BLaER1 treated with 17β-estradiol and CSF1 and Interleukin-3, amounts not matched to agents 10 nM and 100 nM (cell line): ENCODE data around the gene TTF2.

Experiments
- H3K27ac ChIP-seq, 11 experiments: shearing (Covaris generic); formaldehyde crosslinking; 2 replicates each; pipeline ENCODE4 v1.8.1; 2022
- H3K27me3 ChIP-seq, 11 experiments: shearing (Covaris generic); formaldehyde crosslinking; 2 replicates each; pipeline ENCODE4 v1.8.1; 2022
- H3K36me3 ChIP-seq, 11 experiments: shearing (Covaris generic); formaldehyde crosslinking; 2 replicates each; pipeline ENCODE4 v1.8.1; 2022
- H3K4me1 ChIP-seq, 10 experiments: shearing (Covaris generic); formaldehyde crosslinking; 2 replicates each; pipeline ENCODE4 v1.8.1; 2022
- H3K4me2 ChIP-seq, 11 experiments: shearing (Covaris generic); formaldehyde crosslinking; 2 replicates each; pipeline ENCODE4 v1.8.1; 2022
- H3K4me3 ChIP-seq, 10 experiments: shearing (Covaris generic); formaldehyde crosslinking; 2 replicates each; pipeline ENCODE4 v1.8.1; 2022
- H3K9ac ChIP-seq, 11 experiments: shearing (Covaris generic); formaldehyde crosslinking; 2 replicates each; pipeline ENCODE4 v1.8.1; 2022
- H3K9me3 ChIP-seq, 11 experiments: shearing (Covaris generic); formaldehyde crosslinking; replicated peaks in 1 of 11; 2 replicates each; pipeline ENCODE4 v1.8.1; 2022
- H4K20me1 ChIP-seq, 11 experiments: shearing (Covaris generic); formaldehyde crosslinking; 2 replicates each; pipeline ENCODE4 v1.8.1; 2022
- Cebpa-rat ChIP-seq, 11 experiments: shearing (Covaris generic); IDR thresholded peaks; 2 replicates each; pipeline ENCODE4 v1.8.1; 2022

The TTF2 gene

DNA sequence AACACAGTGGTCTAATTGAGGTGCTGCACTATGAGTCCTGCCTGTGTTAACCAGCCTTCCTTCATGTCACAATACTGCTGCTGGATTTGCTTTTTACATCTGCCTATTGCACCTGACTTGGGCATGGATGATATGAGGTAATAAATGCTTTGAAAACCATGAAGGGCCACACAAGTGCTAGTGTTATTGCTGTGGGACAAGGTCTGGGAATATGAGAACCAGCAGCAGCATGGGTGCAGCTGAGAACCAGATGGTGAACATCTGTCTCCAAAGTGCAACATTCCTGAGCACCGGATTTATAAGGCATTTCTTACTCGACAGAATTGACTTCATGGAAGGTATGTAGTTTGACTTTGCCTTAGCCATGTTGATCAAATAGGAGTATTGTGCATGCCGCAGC is 44.9 kb downstream of the TTF2 start:
- Histone ChIP-seq H4K20me1 (no peaks in the 10 kb centered on the region), H3K27ac (no peak overlapping the region), H3K4me2 (no peak overlapping the region), H3K4me3 (no peak overlapping the region), H3K4me1 (no peaks in the 10 kb centered on the region), H3K9me3 (no peaks in the 10 kb centered on the region), H3K9ac (no peak overlapping the region), H3K27me3 (no peaks in the 10 kb centered on the region), H3K36me3 (peaks cover 46 to 81% (median 65%) of the 10 kb centered on the region in 11 experiments)
- TF ChIP-seq Cebpa-rat (IDR thresholded peaks at IDR 0.05), result no peak

DNA sequence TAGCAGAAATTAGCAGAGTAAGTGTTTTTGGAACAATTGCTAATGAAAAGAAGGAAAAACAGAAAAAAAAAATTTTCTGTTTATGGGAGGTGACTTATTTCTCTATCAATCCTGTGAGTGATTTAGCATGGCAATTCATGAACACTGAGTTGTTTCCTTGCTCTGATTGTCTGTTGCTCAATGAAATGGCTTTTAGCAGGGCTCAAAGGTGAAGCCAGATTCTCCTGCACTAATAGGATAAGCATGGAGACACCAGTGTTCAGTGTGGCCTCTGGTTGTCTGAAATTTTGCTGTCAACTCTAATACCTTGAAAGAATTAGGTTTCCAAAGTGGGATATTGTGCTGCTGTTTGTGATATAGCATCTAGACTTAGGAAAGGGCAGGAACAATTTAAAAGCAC is 45.6 kb downstream of the TTF2 start:
- H3K36me3 ChIP-seq, result peaks cover 39 to 73% (median 58%) of the 10 kb centered on the region in 11 experiments

DNA sequence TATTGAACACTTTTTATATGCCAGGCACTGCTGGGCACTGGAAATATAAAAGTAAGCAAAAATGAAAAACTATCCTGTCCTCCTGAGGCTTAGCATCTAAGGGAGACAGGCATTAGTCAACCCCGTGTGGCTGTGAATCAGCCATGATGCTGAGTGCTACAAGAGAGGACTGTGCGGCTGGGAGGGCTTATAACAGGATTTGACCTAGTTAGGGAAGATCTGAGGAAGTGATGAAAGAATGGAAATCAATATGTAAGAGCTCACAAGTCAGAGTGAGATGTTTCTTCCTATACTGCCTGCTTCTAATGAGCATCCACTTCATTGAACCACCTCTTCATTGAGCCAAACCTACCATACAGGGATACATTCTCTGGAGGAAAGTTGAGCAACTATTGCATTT is 46.4 kb downstream of the TTF2 start:
- Histone ChIP-seq H3K9me3 (no peaks in the 10 kb centered on the region), H4K20me1 (no peaks in the 10 kb centered on the region)

More for the DNA sequence above, 45.6 kb downstream of the TTF2 start:
- Histone ChIP-seq H3K9ac (no peak overlapping the region), H3K9me3 (no peaks in the 10 kb centered on the region), H4K20me1 (no peaks in the 10 kb centered on the region), H3K27ac (no peak overlapping the region), H3K4me2 (no peak overlapping the region), H3K4me3 (no peak overlapping the region), H3K27me3 (no peaks in the 10 kb centered on the region), H3K4me1 (peaks cover 0 to 5% (median 0%) of the 10 kb centered on the region in 10 experiments; a peak in 1 of 20 replicates)
- TF ChIP-seq Cebpa-rat (IDR thresholded peaks at IDR 0.05), result no peak

DNA sequence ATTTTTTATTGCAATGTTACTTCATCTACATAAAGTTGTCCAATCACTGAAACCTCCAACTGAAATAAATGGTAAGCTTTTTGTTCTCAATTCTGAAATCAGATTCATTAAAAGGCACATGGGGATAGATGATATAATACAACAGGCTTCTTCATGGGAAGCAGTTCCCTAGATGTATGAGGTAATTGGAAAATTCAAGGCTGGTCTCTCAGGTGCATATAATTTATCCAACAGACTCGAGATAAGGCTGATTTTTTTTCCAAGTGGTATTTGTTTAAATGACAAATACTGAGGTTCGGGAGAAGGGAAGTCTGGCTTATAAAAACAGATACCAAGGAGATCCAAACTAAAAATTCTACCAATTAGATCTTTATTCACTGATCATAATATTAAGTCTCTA is 47.2 kb downstream of the TTF2 start:
- Histone ChIP-seq H4K20me1 (no peaks in the 10 kb centered on the region), H3K4me1 (peaks cover 0 to 6% (median 0%) of the 10 kb centered on the region in 10 experiments; a peak in 1 of 20 replicates), H3K4me2 (no peak overlapping the region), H3K27ac (no peak overlapping the region), H3K9ac (no peak overlapping the region), H3K27me3 (no peaks in the 10 kb centered on the region), H3K4me3 (no peak overlapping the region), H3K36me3 (peaks cover 26 to 57% (median 42%) of the 10 kb centered on the region in 11 experiments; a peak in 21 of 22 replicates), H3K9me3 (no peaks in the 10 kb centered on the region)
- TF ChIP-seq Cebpa-rat (IDR thresholded peaks at IDR 0.05), result no peak

More for the DNA sequence above, 46.4 kb downstream of the TTF2 start:
- no peak for TF ChIP-seq Cebpa-rat (IDR thresholded peaks at IDR 0.05)
- no peaks in the 10 kb centered on the region for H3K27me3 ChIP-seq
- H3K36me3 ChIP-seq, result peaks cover 34 to 66% (median 50%) of the 10 kb centered on the region in 11 experiments
- H3K4me2 ChIP-seq, result no peak overlapping the region
- H3K27ac ChIP-seq, result no peak overlapping the region
- no peak overlapping the region for H3K9ac ChIP-seq
- H3K4me3 ChIP-seq, result no peak overlapping the region
- peaks cover 0 to 6% (median 0%) of the 10 kb centered on the region in 10 experiments; a peak in 1 of 20 replicates for H3K4me1 ChIP-seq

DNA sequence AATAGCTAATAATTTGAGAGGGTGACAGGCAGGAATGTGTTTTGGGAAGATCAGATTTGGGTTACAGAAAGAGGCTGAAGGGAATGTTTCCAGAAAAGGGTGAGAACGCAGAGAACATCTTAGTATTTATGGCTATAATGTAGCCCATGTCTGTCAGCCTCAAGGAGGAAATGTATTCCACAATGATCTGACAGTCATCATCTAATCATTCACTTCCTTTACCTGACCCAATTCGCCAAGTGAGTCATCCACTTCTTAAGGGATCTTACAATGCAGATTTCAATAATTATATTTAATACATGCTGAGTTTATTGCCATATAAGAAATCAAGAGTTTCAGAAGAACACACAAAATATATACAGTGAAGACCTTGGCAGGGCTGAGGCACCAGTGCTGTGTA is 50.6 kb downstream of the TTF2 start:
- peaks cover 0 to 6% (median 0%) of the 10 kb centered on the region in 10 experiments; a peak in 1 of 20 replicates for H3K4me1 ChIP-seq
- H3K9ac ChIP-seq, result no peak overlapping the region
- no peaks in the 10 kb centered on the region for H3K27me3 ChIP-seq
- H3K4me2 ChIP-seq, result no peak overlapping the region
- peaks cover 2 to 27% (median 11%) of the 10 kb centered on the region in 11 experiments; a peak in 15 of 22 replicates for H3K36me3 ChIP-seq
- TF ChIP-seq Cebpa-rat (IDR thresholded peaks at IDR 0.05), result no peak
- H3K9me3 ChIP-seq, result no peaks in the 10 kb centered on the region
- no peak overlapping the region for H3K27ac ChIP-seq
- no peak overlapping the region for H3K4me3 ChIP-seq
- no peaks in the 10 kb centered on the region for H4K20me1 ChIP-seq

DNA sequence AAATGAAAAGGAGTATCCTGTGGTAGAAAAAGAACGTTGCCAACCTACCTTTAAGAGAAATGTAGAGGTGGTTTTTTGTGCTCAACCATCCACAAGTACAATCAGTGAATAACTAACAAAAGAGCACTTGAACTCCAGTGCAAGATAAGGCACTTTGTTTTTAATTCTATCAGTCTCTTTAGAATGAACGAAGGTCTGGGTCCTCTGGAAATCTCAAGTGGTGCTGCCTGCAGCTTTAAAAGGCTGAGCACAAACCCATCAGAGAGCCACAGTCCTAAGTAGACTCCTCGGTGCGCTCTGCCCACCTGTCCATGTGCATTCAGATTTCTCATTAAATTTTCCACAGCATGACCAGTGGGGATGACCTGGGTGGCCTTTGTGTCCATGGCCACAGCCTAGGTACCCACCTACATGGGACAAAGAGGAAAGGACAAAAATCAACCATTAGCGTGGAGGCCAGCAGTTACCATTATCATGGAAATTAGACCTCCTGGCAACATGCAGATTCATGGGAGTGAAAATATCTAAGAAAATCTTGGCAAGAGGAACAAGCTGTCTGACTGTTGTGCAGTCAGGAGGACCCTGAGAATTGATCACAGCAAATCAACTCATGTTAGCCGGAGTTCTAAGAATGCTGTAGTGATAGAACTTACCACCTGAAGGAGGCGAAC is 52.1 kb downstream of the TTF2 start:
- TF ChIP-seq Cebpa-rat (IDR thresholded peaks at IDR 0.05), result no peak
- Histone ChIP-seq H3K27ac (no peak overlapping the region), H3K4me1 (peaks cover 0 to 6% (median 0%) of the 10 kb centered on the region in 10 experiments; a peak in 1 of 20 replicates), H3K36me3 (peaks cover 0 to 13% (median under 1%) of the 10 kb centered on the region in 11 experiments; a peak in 6 of 22 replicates), H3K4me3 (no peak overlapping the region), H3K9me3 (no peaks in the 10 kb centered on the region), H3K9ac (no peak overlapping the region), H3K4me2 (no peak overlapping the region), H3K27me3 (no peaks in the 10 kb centered on the region), H4K20me1 (no peaks in the 10 kb centered on the region)

DNA sequence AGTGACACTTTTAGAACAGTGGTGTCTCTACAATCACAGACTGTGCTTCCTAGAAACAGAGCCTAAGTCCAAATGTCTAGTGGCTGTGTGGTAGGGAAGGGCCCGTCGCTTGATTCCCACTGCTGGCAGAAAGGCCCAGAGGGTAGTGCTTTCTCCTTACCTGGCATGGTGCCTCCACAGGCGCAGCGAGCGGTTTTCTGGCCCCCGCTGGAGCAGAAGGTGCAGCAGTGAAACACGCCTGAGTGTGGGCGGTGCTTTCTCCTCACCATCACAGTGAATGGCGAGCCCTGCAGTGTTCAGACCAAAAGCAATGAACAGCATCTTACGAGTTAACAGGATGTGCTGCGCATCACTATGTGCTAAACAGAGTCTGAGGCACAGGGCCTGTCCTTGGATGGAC is 53.1 kb downstream of the TTF2 start:
- Histone ChIP-seq H3K4me2 (no peak overlapping the region), H3K36me3 (peaks cover 0 to 13% (median 0%) of the 10 kb centered on the region in 11 experiments; a peak in 3 of 22 replicates), H3K27me3 (no peaks in the 10 kb centered on the region), H3K27ac (no peak overlapping the region), H3K9ac (no peak overlapping the region), H3K9me3 (no peaks in the 10 kb centered on the region), H3K4me1 (peaks cover 0 to 6% (median 0%) of the 10 kb centered on the region in 10 experiments; a peak in 1 of 20 replicates), H3K4me3 (no peak overlapping the region), H4K20me1 (no peaks in the 10 kb centered on the region)
- TF ChIP-seq Cebpa-rat (IDR thresholded peaks at IDR 0.05), result no peak

DNA sequence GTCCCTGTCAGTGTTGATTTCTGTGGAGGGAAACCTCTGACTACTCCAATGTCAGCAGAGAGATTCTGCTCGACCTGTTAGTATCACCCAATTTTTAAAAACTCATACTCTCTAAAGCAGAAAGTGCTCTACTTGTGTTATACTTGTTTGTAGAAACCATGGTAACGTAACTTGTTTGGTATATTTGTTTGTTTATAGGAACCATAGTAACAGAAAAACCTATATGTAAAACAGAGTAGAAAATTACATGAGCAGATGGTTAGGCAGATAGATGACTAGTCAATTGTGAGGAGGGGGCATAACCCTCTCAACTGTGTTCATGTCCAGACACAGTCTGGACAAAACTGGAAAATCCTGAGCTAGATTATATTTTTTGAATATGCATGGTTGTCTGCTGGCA is 54.8 kb downstream of the TTF2 start:
- peaks cover 0 to 6% (median 0%) of the 10 kb centered on the region in 11 experiments; a peak in 2 of 22 replicates for H3K36me3 ChIP-seq
- TF ChIP-seq Cebpa-rat (IDR thresholded peaks at IDR 0.05), result no peak

DNA sequence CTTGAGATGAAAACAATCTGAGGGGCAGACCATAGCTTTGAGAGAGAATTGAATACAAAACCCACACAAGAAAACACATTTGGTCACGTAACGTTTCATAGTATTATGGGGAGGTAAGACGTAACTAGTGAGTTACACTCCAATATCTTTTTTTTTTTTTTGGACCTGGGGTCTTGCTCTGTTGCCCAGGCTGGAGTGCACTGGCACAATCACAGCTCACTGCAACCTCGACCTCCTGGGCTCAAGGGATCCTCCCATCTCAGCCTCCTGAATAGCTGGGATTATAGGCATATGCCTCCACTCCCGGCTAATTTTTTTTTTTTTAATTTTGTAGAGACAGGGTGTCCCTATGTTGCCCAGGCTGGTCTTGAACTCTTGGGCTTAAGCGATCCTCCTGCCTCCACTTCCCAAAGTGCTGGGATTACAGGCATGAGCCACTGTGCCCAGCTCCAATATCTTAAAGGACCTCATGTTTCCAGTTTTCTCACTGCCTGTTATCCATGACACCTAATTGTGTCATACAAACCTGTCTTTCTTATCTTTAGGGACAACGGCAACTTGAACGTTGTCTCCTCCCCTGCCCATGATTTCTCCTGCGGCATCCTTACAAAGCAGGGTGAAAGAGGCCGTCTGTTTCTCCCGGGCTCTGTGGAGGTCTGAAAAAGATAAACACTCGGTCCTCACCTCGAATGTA is 56.1 kb downstream of the TTF2 start:
- Histone ChIP-seq H3K27ac (no peak overlapping the region), H4K20me1 (no peaks in the 10 kb centered on the region), H3K4me1 (peaks cover 7 to 10% (median 8%) of the 10 kb centered on the region in 10 experiments; a peak in 17 of 20 replicates), H3K4me3 (no peak overlapping the region), H3K27me3 (no peaks in the 10 kb centered on the region), H3K9ac (no peak overlapping the region), H3K36me3 (peaks cover 0 to 6% (median 0%) of the 10 kb centered on the region in 11 experiments; a peak in 1 of 22 replicates), H3K4me2 (no peak overlapping the region), H3K9me3 (no peaks in the 10 kb centered on the region)
- TF ChIP-seq Cebpa-rat (IDR thresholded peaks at IDR 0.05), result no peak

More for the DNA sequence above, 54.8 kb downstream of the TTF2 start:
- Histone ChIP-seq H4K20me1 (no peaks in the 10 kb centered on the region), H3K27me3 (no peaks in the 10 kb centered on the region), H3K9ac (no peak overlapping the region), H3K4me3 (no peak overlapping the region), H3K27ac (no peak overlapping the region), H3K4me2 (no peak overlapping the region), H3K4me1 (peaks cover 0 to 6% (median 0%) of the 10 kb centered on the region in 10 experiments; a peak in 1 of 20 replicates), H3K9me3 (no peaks in the 10 kb centered on the region)
